Raji (cell line): ENCODE results near the gene SPRR2G.

Experiments used
- POLR2A ChIP-seq: IDR thresholded peaks from 2 replicates; pipeline ENCODE4 v1.6.1; 2011; ENCODE audit warnings: low read depth, low read length, control low read depth; ENCODE audit not compliant: insufficient read depth

The SPRR2G gene

GRCh38 chr1:153150846-153151245, at the start of gene SPRR2G:
SPRR2G (minus strand) TSS chr1:153150890; CDS start chr1:153150110, 780 bp downstream.
- no peak for TF ChIP-seq POLR2A

- no peak for TF ChIP-seq POLR2A
Observed at GRCh38 chr1:153195216-153195615, 44.5 kb upstream of the SPRR2G start.

GRCh38 chr1:153194331-153195050, 43.8 kb upstream of the SPRR2G start:
- no peak for TF ChIP-seq POLR2A

GRCh38 chr1:153192697-153193096, 42.0 kb upstream of the SPRR2G start:
- TF ChIP-seq POLR2A, result no peak

GRCh38 chr1:153190373-153190772, 39.7 kb upstream of the SPRR2G start:
- TF ChIP-seq POLR2A, result no peak

GRCh38 chr1:153180556-153180955, 29.9 kb upstream of the SPRR2G start:
- no peak for TF ChIP-seq POLR2A

- TF ChIP-seq POLR2A, result no peak
Observed at GRCh38 chr1:153178922-153179321, 28.2 kb upstream of the SPRR2G start.

- TF ChIP-seq POLR2A, result no peak
Observed at GRCh38 chr1:153174624-153175023, 23.9 kb upstream of the SPRR2G start.

GRCh38 chr1:153168686-153169085, 18.0 kb upstream of the SPRR2G start:
- TF ChIP-seq POLR2A, result no peak

GRCh38 chr1:153155541-153155940, 4.9 kb upstream of the SPRR2G start:
- TF ChIP-seq POLR2A, result no peak

GRCh38 chr1:153152481-153152880, 1.8 kb upstream of the SPRR2G start:
- no peak for TF ChIP-seq POLR2A

- TF ChIP-seq POLR2A, result no peak
Observed at GRCh38 chr1:153141377-153141776, 9.3 kb downstream of the SPRR2G start.

GRCh38 chr1:153140484-153140883, 10.2 kb downstream of the SPRR2G start:
- TF ChIP-seq POLR2A, result no peak

GRCh38 chr1:153133743-153134142, 16.9 kb downstream of the SPRR2G start:
- no peak for TF ChIP-seq POLR2A

GRCh38 chr1:153133267-153133666, 17.4 kb downstream of the SPRR2G start:
- no peak for TF ChIP-seq POLR2A

GRCh38 chr1:153127296-153127695, 23.4 kb downstream of the SPRR2G start:
- TF ChIP-seq POLR2A, result no peak

- TF ChIP-seq POLR2A, result no peak
Observed at GRCh38 chr1:153125536-153125935, 25.2 kb downstream of the SPRR2G start.
